Measurements from ENCODE around the gene AFDN. TPM values are rescaled to one million over a fixed set of nuclear protein-coding genes. Genes with fewer than 3 reads are reported as not detected.

The AFDN gene
- polyA plus RNA-seq, 6 donors from 2014 or later, result 0.71 to 5.4 (median 2.6) TPM

DNA sequence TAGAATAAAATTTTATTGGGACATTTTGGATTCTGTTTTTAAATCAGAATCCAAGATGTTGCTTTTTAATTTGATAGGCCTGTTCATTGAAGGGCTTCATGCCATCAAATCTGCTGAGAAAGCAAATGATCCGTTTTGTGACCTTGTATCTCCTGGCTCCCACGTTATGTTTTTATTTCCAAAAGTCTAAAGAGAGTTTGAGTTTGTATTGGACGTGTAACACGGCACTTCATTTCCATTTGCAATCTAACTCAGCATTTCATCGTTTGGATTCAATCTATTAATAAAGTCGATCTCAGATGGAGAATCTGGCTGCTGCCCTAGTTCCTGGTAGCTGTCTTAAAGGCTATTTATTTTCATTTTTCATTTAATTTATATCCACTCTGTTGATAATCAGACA lies 187.7 kb downstream of the AFDN start:
- Mint-ChIP-seq H3K27ac (no peak overlapping the region), H3K9me3 (peaks cover 20 to 60% (median 27%) of the 10 kb centered on the region in 7 donors), H3K36me3 (peaks cover 6 to 23% of the 10 kb centered on the region in 2 donors), H3K4me3 (no peak overlapping the region), H3K27me3 (no peaks in the 10 kb centered on the region), H3K4me1 (no peaks in the 10 kb centered on the region)
- no peak for DNase-seq
- no peak for ATAC-seq (ENCODE audit: low read depth in 2 of 2)

DNA sequence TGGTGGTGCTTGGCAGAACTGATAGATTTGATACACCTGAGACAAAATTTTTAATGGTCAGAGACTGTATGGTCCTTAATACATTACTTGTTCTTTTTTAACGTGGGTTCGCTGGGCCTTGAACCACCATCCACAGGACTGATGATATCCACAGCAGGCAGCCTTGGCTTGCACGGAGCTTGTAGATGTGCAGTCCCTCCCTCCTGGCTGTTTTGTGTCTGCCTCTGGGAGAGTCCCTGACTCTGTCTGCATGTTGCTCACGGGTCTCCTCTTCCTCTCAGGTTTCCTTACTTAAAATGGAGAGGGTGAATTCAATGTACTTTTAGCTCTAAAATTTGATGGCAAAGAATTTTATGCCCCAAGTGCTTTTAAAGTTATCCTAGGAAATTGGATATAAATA lies 188.3 kb downstream of the AFDN start:
- Mint-ChIP-seq H3K27me3 (no peaks in the 10 kb centered on the region), H3K36me3 (peaks cover 6 to 23% of the 10 kb centered on the region in 2 donors), H3K4me3 (no peak overlapping the region), H3K9me3 (peaks cover 20 to 54% (median 24%) of the 10 kb centered on the region in 7 donors), H3K27ac (no peak overlapping the region), H3K4me1 (no peaks in the 10 kb centered on the region)
- no peak for ATAC-seq (ENCODE audit: low read depth in 2 of 2)
- no peak for DNase-seq

GRCh38 chr6:168015482-168016175 lies 188.9 kb downstream of the AFDN start:
- DNase-seq, result no peak
- no peak overlapping the region for H3K4me3 Mint-ChIP-seq
- H3K27me3 Mint-ChIP-seq, result no peaks in the 10 kb centered on the region
- no peak overlapping the region for H3K27ac Mint-ChIP-seq
- H3K36me3 Mint-ChIP-seq, result peaks cover 6 to 17% of the 10 kb centered on the region in 2 donors
- H3K4me1 Mint-ChIP-seq, result no peaks in the 10 kb centered on the region
- H3K9me3 Mint-ChIP-seq, result peaks cover 20 to 48% (median 22%) of the 10 kb centered on the region in 7 donors
- ATAC-seq (ENCODE audit: low read depth in 2 of 2), result no peak

GRCh38 chr6:168016176-168016620 lies 189.5 kb downstream of the AFDN start:
- H3K36me3 Mint-ChIP-seq, result peaks cover 6 to 11% of the 10 kb centered on the region in 2 donors
- H3K27me3 Mint-ChIP-seq, result no peaks in the 10 kb centered on the region
- ATAC-seq (ENCODE audit: low read depth in 2 of 2), result no peak
- H3K9me3 Mint-ChIP-seq, result peaks cover 15 to 42% (median 18%) of the 10 kb centered on the region in 7 donors
- no peak overlapping the region for H3K27ac Mint-ChIP-seq
- DNase-seq, result no peak
- no peak overlapping the region for H3K4me3 Mint-ChIP-seq
- H3K4me1 Mint-ChIP-seq, result no peaks in the 10 kb centered on the region

- no peak for DNase-seq
- no peaks in the 10 kb centered on the region for H3K27me3 Mint-ChIP-seq
- H3K27ac Mint-ChIP-seq, result no peak overlapping the region
- H3K36me3 Mint-ChIP-seq, result peaks cover under 1 to 4% of the 10 kb centered on the region in 2 donors
- no peak overlapping the region for H3K4me3 Mint-ChIP-seq
- peaks cover 9 to 35% (median 13%) of the 10 kb centered on the region in 7 donors for H3K9me3 Mint-ChIP-seq
- no peak for ATAC-seq (ENCODE audit: low read depth in 2 of 2)
- no peaks in the 10 kb centered on the region for H3K4me1 Mint-ChIP-seq
These were observed 190.2 kb downstream of the AFDN start for GRCh38 chr6:168016721-168017525.

DNA sequence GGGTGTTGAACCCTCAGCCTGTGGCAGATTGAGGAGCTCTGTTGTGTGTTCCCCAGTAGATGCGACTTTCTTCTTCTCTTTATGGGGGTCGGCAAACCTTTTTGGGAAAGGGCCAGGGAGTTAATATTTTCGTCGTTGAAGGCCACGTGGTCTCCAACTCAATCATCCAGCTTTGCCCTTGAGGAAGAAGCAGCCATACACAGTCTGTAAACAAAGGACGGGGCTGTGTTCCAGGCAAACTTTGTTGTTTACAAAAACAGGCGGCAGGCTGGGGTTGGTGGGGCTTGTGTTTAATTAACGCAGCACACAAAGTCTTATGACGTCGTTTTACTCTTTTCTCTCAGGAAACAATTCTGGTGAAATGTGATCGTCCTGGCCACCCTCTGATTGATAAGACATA lies 190.9 kb downstream of the AFDN start:
- no peak overlapping the region for H3K4me3 Mint-ChIP-seq
- H3K27me3 Mint-ChIP-seq, result no peaks in the 10 kb centered on the region

DNA sequence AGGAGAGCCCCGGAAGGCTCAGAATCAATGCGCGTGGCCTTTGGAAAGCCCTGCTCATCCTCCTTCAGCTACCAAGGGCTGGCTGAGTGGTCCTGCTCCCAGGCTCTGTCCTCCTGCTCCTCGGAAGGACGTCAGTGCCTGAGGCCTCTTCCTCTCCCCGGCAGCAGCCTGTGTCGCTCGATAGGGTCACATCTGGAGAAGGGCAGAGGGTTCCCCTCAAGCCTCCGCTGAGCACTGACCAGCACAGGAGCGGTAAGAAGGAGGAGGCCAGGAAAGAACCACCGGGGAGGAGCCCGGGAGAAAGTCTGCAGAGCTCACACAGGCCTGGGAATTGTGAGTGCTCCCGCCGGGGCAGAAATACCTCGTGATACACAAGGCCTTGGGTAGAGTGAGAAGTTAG lies 192.0 kb downstream of the AFDN start:
- no peaks in the 10 kb centered on the region for H3K4me1 Mint-ChIP-seq
- DNase-seq (no peak), ATAC-seq (ENCODE audit: low read depth in 2 of 2) (no peak)

More for the DNA sequence above, 190.9 kb downstream of the AFDN start:
- Mint-ChIP-seq H3K36me3 (no peaks in the 10 kb centered on the region), H3K9me3 (peaks cover 7 to 28% (median 11%) of the 10 kb centered on the region in 7 donors), H3K27ac (no peak overlapping the region), H3K4me1 (no peaks in the 10 kb centered on the region)
- no peak for DNase-seq
- ATAC-seq (ENCODE audit: low read depth in 2 of 2), result no peak

DNA sequence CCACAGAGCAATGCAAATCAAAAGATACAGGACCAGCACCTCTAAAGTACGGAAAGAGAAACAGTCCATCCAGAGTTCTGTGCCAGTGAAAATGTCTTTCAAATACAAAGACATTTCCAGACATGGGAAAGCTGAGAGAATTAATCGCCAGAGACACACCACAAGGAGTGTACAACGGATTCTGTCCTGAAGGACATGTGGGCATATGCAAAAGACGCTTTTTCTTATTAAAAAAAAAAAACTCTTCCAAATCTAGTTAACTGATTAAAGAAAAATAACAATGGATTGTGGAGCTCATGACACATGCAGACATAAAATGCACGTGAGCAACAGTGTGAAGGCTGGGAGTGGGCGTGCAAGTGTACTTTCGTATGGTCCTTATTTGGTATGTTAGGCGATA lies 193.5 kb downstream of the AFDN start:
- Mint-ChIP-seq H3K4me1 (no peaks in the 10 kb centered on the region), H3K9me3 (peaks cover 3 to 12% (median 7%) of the 10 kb centered on the region in 7 donors), H3K27ac (no peak overlapping the region), H3K4me3 (no peak overlapping the region), H3K36me3 (no peaks in the 10 kb centered on the region), H3K27me3 (no peaks in the 10 kb centered on the region)
- no peak for ATAC-seq (ENCODE audit: low read depth in 2 of 2)
- DNase-seq, result no peak

More for the DNA sequence above, 192.0 kb downstream of the AFDN start:
- Mint-ChIP-seq H3K27ac (no peak overlapping the region), H3K9me3 (peaks cover 7 to 22% (median 10%) of the 10 kb centered on the region in 7 donors), H3K27me3 (no peaks in the 10 kb centered on the region), H3K4me3 (no peak overlapping the region), H3K36me3 (no peaks in the 10 kb centered on the region)

DNA sequence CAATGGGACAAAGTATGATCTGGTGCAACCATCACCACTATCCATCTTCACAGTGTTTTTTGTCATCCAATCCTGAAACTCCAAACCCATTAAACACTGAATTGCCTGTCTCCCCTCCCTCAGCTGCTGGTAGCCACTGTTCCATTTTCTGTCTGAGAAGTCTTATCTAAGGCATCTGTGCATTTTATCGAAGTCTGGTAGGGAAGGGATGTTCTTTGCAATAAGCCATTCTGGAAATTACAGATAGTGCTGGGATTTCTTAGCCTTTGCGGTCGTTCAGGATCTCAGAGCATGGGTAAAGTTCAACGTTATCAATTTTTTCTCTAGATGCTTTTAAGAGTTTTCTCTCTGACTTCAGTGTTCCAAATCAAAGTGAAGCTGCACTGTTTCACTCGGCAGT lies 194.9 kb downstream of the AFDN start:
- Mint-ChIP-seq H3K27me3 (peaks cover 0 to under 1% (median 0%) of the 10 kb centered on the region in 3 donors), H3K27ac (no peak overlapping the region), H3K36me3 (no peaks in the 10 kb centered on the region), H3K4me3 (no peak overlapping the region), H3K4me1 (no peaks in the 10 kb centered on the region), H3K9me3 (peaks cover 0 to 12% (median 6%) of the 10 kb centered on the region in 7 donors)
- ATAC-seq (ENCODE audit: low read depth in 2 of 2), result no peak
- no peak for DNase-seq

Other genes starting within 250 kb of the AFDN start
- gene KIF25, start 170.8 kb downstream of the AFDN start, polyA plus RNA-seq (ENCODE audit: low read depth in 6 of 6), result not detected